Ramos (cell line): Measurements from ENCODE around the gene TAGLN.

Experiments
- in situ Hi-C: fragments of 300-500 bp; cut with MboI; formaldehyde crosslinking; loops from one replicate; pipeline ENCODE4 v1.14.3; 2022; ENCODE audit warnings: low sequenced_read_pairs; ENCODE audit not compliant: unreplicated experiment

The TAGLN gene

GRCh38 chr11:117193130-117194020 lies 5.8 kb upstream of the TAGLN start:
- in situ Hi-C loops = no loop called here

GRCh38 chr11:117194267-117194666 lies 4.9 kb upstream of the TAGLN start:
- in situ Hi-C loops = no loop called here

- in situ Hi-C loops = no loop called here
These were observed 3.9 kb upstream of the TAGLN start for GRCh38 chr11:117195258-117195657.

- in situ Hi-C loops = no loop called here
These were observed 3.4 kb upstream of the TAGLN start for GRCh38 chr11:117195761-117196160.

GRCh38 chr11:117197006-117197405 lies 2.2 kb upstream of the TAGLN start:
- in situ Hi-C loops = no loop called here

- in situ Hi-C loops = no loop called here
These were observed 1.4 kb upstream of the TAGLN start for GRCh38 chr11:117197516-117198456.

GRCh38 chr11:117198613-117199012 lies 557 bp upstream of the TAGLN start:
- in situ Hi-C loops = no loop called here

- in situ Hi-C loops = no loop called here
These were observed 994 bp downstream of the TAGLN start for GRCh38 chr11:117199916-117200812.

- in situ Hi-C loops = no loop called here
These were observed 1.9 kb downstream of the TAGLN start for GRCh38 chr11:117200813-117201657.

- in situ Hi-C loops = no loop called here
These were observed 2.6 kb downstream of the TAGLN start for GRCh38 chr11:117201658-117202305.

- in situ Hi-C loops = no loop called here
These were observed 3.4 kb downstream of the TAGLN start for GRCh38 chr11:117202386-117203068.

GRCh38 chr11:117203069-117203407 lies 3.9 kb downstream of the TAGLN start:
- in situ Hi-C loops = no loop called here

- in situ Hi-C loops = loop anchor here (5.0 kb wide), 1 partner anchor 72 kb away; no protein-coding TSS in a partner anchor
These were observed 5.3 kb downstream of the TAGLN start for GRCh38 chr11:117204283-117205080.

- in situ Hi-C loops = loop anchor here (5.0 kb wide), 1 partner anchor 73 kb away; no protein-coding TSS in a partner anchor
These were observed 6.1 kb downstream of the TAGLN start for GRCh38 chr11:117205211-117205818.

- in situ Hi-C loops = loop anchor here (5.0 kb wide), 1 partner anchor 74 kb away; no protein-coding TSS in a partner anchor
These were observed 6.9 kb downstream of the TAGLN start for GRCh38 chr11:117206111-117206510.

GRCh38 chr11:117206859-117207258 lies 7.7 kb downstream of the TAGLN start:
- in situ Hi-C loops = loop anchor here (5.0 kb wide), 1 partner anchor 75 kb away; no protein-coding TSS in a partner anchor

GRCh38 chr11:117207481-117207880 lies 8.3 kb downstream of the TAGLN start:
- in situ Hi-C loops = loop anchor here (5.0 kb wide), 1 partner anchor 75 kb away; no protein-coding TSS in a partner anchor
